GM21529 (cell line): ENCODE measurements around the gene TTI1.
A peak's percentile ranks its signal among the peaks of the same experiment; 100 is the strongest.

Experiments used
- ATAC-seq: cut with Tn5 transposase; IDR thresholded peaks from one replicate; pipeline ENCODE4 v1.9.1; 2021; ENCODE audit not compliant: unreplicated experiment

The TTI1 gene

GRCh38 chr20:38033330-38034107 is at the start of gene TTI1, which contains the start of gene RPRD1B:
TTI1 (minus strand) TSS chr20:38033456; CDS start chr20:38013816, 19,640 bp downstream.
RPRD1B (plus strand) TSS chr20:38033746; CDS start chr20:38033948, 202 bp downstream.
- peak; percentile 86 for ATAC-seq

- ATAC-seq, result no peak
These were observed 49.6 kb upstream of the TTI1 start for GRCh38 chr20:38082894-38083293.

GRCh38 chr20:38081575-38081974 is 48.3 kb upstream of the TTI1 start:
- no peak for ATAC-seq

- ATAC-seq, result no peak
These were observed 46.1 kb upstream of the TTI1 start for GRCh38 chr20:38079353-38079752.

GRCh38 chr20:38078084-38078483 is 44.8 kb upstream of the TTI1 start:
- no peak for ATAC-seq

GRCh38 chr20:38076548-38076947 is 43.3 kb upstream of the TTI1 start:
- no peak for ATAC-seq

- no peak for ATAC-seq
These were observed 42.1 kb upstream of the TTI1 start for GRCh38 chr20:38075161-38075998.

- peak; percentile 46 for ATAC-seq
These were observed 40.2 kb upstream of the TTI1 start for GRCh38 chr20:38073307-38074071.

GRCh38 chr20:38072898-38073297 is 39.6 kb upstream of the TTI1 start:
- no peak for ATAC-seq

GRCh38 chr20:38067717-38068365 is 34.6 kb upstream of the TTI1 start:
- ATAC-seq, result no peak

GRCh38 chr20:38066969-38067716 is 33.9 kb upstream of the TTI1 start:
- no peak for ATAC-seq

- ATAC-seq, result no peak
These were observed 32.6 kb upstream of the TTI1 start for GRCh38 chr20:38065764-38066375.

- no peak for ATAC-seq
These were observed 30.8 kb upstream of the TTI1 start for GRCh38 chr20:38063911-38064530.

- no peak for ATAC-seq
These were observed 29.6 kb upstream of the TTI1 start for GRCh38 chr20:38062890-38063289.

- ATAC-seq, result no peak
These were observed 27.9 kb upstream of the TTI1 start for GRCh38 chr20:38061109-38061508.

GRCh38 chr20:38060536-38060935 is 27.3 kb upstream of the TTI1 start:
- no peak for ATAC-seq

GRCh38 chr20:38059832-38060231 is 26.6 kb upstream of the TTI1 start:
- ATAC-seq, result no peak

- peak; percentile 62 for ATAC-seq
These were observed 24.2 kb upstream of the TTI1 start for GRCh38 chr20:38057351-38057972.

GRCh38 chr20:38055848-38056247 is 22.6 kb upstream of the TTI1 start:
- ATAC-seq, result no peak
